Activated naive CD4-positive, alpha-beta T cell treated with anti-CD3 and anti-CD28 coated beads, Interleukin-2, amount 10 ng/mL, durations not matched to agents 5 hours and 36 hours (primary cell): Measurements from ENCODE around the gene KCNMB1. TPM values are rescaled to one million over a fixed set of nuclear protein-coding genes. Genes with fewer than 3 reads are reported as not detected.

Experiments
- total RNA-seq, 2 experiments: library from RNA; stranded (reverse); gene quantifications; one replicate each; pipeline ENCODE4 v1.2.3, GENCODE V29; 2021

KCNMB1 gene, protein sequence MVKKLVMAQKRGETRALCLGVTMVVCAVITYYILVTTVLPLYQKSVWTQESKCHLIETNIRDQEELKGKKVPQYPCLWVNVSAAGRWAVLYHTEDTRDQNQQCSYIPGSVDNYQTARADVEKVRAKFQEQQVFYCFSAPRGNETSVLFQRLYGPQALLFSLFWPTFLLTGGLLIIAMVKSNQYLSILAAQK
- not detected for total RNA-seq

DNA sequence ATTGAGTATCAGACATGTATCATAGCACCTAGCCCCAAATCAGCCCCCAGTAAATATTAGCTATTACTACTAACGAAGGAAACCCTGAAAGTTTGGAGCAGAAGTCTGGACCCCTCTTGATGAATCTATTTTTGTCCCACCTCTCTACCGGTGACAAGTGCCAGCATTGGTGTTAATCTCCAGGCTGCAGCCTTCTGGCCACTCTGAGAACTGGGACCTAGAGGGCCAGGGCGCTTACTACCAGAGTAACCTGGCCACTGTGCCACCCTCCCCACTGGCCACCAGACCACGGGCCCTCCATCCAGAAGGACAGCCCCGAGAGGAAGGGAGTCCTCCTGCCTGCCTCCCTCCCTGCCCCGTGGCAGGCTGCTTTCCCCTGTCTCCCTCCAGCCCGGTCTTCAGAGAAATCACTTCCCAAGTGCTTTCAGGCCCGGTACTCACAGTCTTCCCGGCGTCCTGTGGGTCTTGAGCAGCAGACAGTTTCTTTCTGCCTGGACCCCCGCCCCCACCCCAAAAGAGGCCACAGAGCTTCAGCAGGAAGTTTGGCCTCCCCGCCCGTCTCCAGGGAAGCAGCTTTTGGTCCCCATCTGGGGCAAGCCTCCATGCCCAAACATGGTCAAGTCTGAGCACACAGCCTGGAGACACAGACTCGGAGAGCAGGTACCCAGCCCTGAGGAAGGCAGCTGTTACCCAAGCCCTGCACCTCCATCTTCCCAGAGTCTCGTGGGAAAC, at the start of gene KCNMB1:
KCNMB1 (minus strand) TSS at position 550 of the 732 bp plus-strand sequence. CDS start 3,920 bp downstream, outside the sequence.

Other genes starting within 250 kb of the KCNMB1 start
- not detected for gene C5orf58, start 156.4 kb downstream of the KCNMB1 start, total RNA-seq
- 100 to 1,000 TPM; 315 to 316 TPM for gene LCP2, start 91.6 kb downstream of the KCNMB1 start, total RNA-seq
- not detected for gene KCNIP1, start 114.7 kb upstream of the KCNMB1 start, total RNA-seq